Heart right ventricle (tissue), 16 donors: ENCODE results near the gene SMPDL3B. TPM values are rescaled to one million over a fixed set of nuclear protein-coding genes. Genes with fewer than 3 reads are reported as not detected.
"Not testable (repeated sequence)": the region's sequence is repeated elsewhere in the genome, so short reads cannot be mapped to it uniquely, and the experiment has no call there.

ENCODE experiments used
- ATAC-seq, 8 donors: fragments of 200-7000 bp; cut with Tn5 transposase; one replicate each; pipeline ENCODE4 v1.9.1; 2020; ENCODE audit warnings: mild to moderate bottlenecking in 8 of 8, moderate library complexity in 8 of 8, moderate number of reproducible peaks in 1 of 8
- DNase-seq, 2 donors: peaks; one replicate each; pipeline ENCODE4 v3.0.0-alpha.2; 2020
- H3K27ac ChIP-seq, 10 donors: fragments of 200-600 bp; sonication (generic) in 2 of 10; one replicate each; pipeline versions ENCODE4 v1.5.0 to v1.8.0; 2020 to 2022; ENCODE audit warnings: mild to moderate bottlenecking in 3 of 10
- H3K27me3 ChIP-seq, 7 donors: fragments of 200-600 bp; one replicate each; pipeline ENCODE4 v1.8.0; 2021 to 2022; ENCODE audit warnings: mild to moderate bottlenecking in 2 of 7
- H3K36me3 ChIP-seq, 9 donors: fragments of 200-600 bp; sonication (generic) in 1 of 9; one replicate each; pipeline versions ENCODE4 v1.5.0 to v1.8.0; 2020 to 2022; ENCODE audit warnings: mild to moderate bottlenecking in 2 of 9
- H3K4me1 ChIP-seq, 9 donors: fragments of 200-600 bp; sonication (generic) in 1 of 9; one replicate each; pipeline versions ENCODE4 v1.5.0 to v1.8.0; 2020 to 2022; ENCODE audit warnings: mild to moderate bottlenecking in 4 of 9
- H3K4me3 ChIP-seq, 10 donors: fragments of 200-600 bp; sonication (generic) in 2 of 10; one replicate each; pipeline versions ENCODE4 v1.5.0 to v1.8.0; 2020 to 2022; ENCODE audit warnings: mild to moderate bottlenecking in 7 of 10, moderate library complexity in 2 of 10
- H3K9me3 ChIP-seq, 11 donors: fragments of 200-600 bp in 10 of 11; sonication (generic) in 2 of 11; one replicate each; pipeline versions ENCODE4 v1.5.0 to v1.8.0; 2013 to 2022; ENCODE audit warnings: mild to moderate bottlenecking in 2 of 11, control low read depth in 1 of 11, moderate library complexity in 1 of 11
- CTCF ChIP-seq, 9 donors: fragments of 200-600 bp; sonication (generic) in 2 of 9; IDR thresholded peaks; one replicate each; pipeline versions ENCODE4 v1.5.0 to v1.8.0; 2021 to 2022; ENCODE audit warnings: antibody characterized with exemption in 9 of 9, mild to moderate bottlenecking in 5 of 9, moderate library complexity in 1 of 9
- WGBS, 2 donors: extraction: QIAGEN DNeasy Blood & Tissue Kit; methylation state at CpG; one replicate each; pipeline ENCODE4 v1.1.7; 2013; ENCODE audit warnings: inconsistent platforms in 1 of 2; 5-methylcytosine and 5-hydroxymethylcytosine counted together
- intact Hi-C, 10 donors: fragments of 100-400 bp; cut with DNase I; formaldehyde crosslinking; loops; one replicate each; pipeline versions ENCODE4 v1.11.1 to v1.14.2; 2022
- polyA plus RNA-seq, 2 donors: library from polyadenylated mRNA; stranded (reverse); fragments of 200-250 nt; gene quantifications; one replicate each; pipeline ENCODE4 v1.2.3, GENCODE V29; 2013
- total RNA-seq, 10 donors: library from RNA; stranded (reverse); fragmentation: NEBNext Ultra II Directional in 3 of 10; extraction: Animal tissue kit (Norgen Biotek cat#: 25700) in 3 of 10; gene quantifications; one replicate each; pipeline versions ENCODE4 v1.2.1 to v1.2.4, GENCODE V29; 2021 to 2023
- donor health status: Arrhythmogenic right ventricular cardiomyopathy.
- donor health status: ischemic (EF 13 %, LVEDD 7.1; RV severe dilation, severe dysfunction).
- donor health status: healthy with polysubstance abuse.
- donor health status: DM: no; HTN: yes; CAD: no.
- donor health status: DM: no; HTN: no; CAD: no.
- donor health status: ischemic (EF 25% LVEDD 6.9; RV normal size, moderate dysfunction).
- donor health status: ischemic (EF 25% LVEDD 5.7; RV mildly dilated, moderate dysfunction).
- donor health status: healthy.
- donor health status: DM: yes; HTN: yes; CAD: no.
- donor health status: Ischemic cardiomyopathy.
- donor health status: ischemic (EF 35%, LVEDD 5.7; RV mildly dilated, moderate dysfunction).
- donor health status: nonischemic (EF 11% LVEDD 7.7; RV severe dilation, severe dysfunction).
- donor health status: DM: yes; HTN: yes; CAD: no.
- donor health status: PGD.
- donor health status: ischemic (EF 29% LVEDD 5.4; RV normal size, mild dysfunction).
- donor health status: nonischemic (EF 23%, LVEDD 6.1; RV moderate dilation, normal function).

Gene SMPDL3B
- total and polyA plus RNA-seq, 12 donors, result 0.04 to 0.83 (median 0.50) TPM; not detected in 8

GRCh38 chr1:27994060-27994459, 59.3 kb downstream of the SMPDL3B start:
- peaks cover 0 to 37% (median 23%) of the 10 kb centered on the region in 9 donors for H3K4me1 ChIP-seq
- intact Hi-C loops, result no loop called here
- DNase-seq, result peak in 1 of 2 donors; percentile 9
- peak in 7 of 8 donors; percentile 41 to 79 (median 63) for ATAC-seq
- TF ChIP-seq CTCF (IDR thresholded peaks at IDR 0.05), result no peak
- 25 to 28% methylated on average over 1 of the region's 1 CpG for WGBS, 2 donors
- H3K9me3 ChIP-seq, result no peaks in the 10 kb centered on the region
- H3K36me3 ChIP-seq, result peaks cover 0 to 97% (median 35%) of the 10 kb centered on the region in 9 donors
- H3K27ac ChIP-seq, result peak overlapping the region in 2 of 10 donors; percentile 18 to 56
- no peaks in the 10 kb centered on the region for H3K27me3 ChIP-seq
- no peak overlapping the region for H3K4me3 ChIP-seq

- H3K27ac ChIP-seq, result peak overlapping the region in 1 of 10 donors; percentile 56
- H3K9me3 ChIP-seq, H3K4me3 ChIP-seq, DNase-seq, intact Hi-C loops, H3K27me3 ChIP-seq, ATAC-seq: not testable (repeated sequence)
- H3K4me1 ChIP-seq, result peaks cover 0 to 37% (median 23%) of the 10 kb centered on the region in 9 donors
- H3K36me3 ChIP-seq, result peaks cover 0 to 97% (median 33%) of the 10 kb centered on the region in 9 donors
- 89% methylated on average over 6 of the region's 6 CpGs for WGBS, 2 donors
Observed at GRCh38 chr1:27994526-27994925, 59.7 kb downstream of the SMPDL3B start.

DNA sequence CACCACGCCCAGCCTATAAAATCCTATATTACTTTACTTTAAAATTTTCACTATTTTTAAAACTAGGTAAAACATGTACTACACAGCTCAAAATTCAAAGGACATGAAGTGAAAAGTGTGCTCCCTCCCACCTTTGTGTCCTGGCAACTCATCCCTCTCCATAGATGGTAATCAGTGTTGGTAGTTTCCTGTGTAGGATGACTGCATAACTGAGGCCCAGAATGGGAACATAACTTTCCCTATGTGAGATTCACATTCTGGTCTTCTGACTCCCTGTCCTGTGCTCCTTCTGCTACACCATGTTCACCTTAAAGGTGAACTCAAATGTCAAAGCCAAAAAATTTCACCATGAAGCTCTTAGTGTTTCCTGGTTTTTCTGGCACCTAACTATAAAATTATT, 64.3 kb downstream of the SMPDL3B start:
- DNase-seq, result no peak
- 96 to 100% methylated on average over 1 of the region's 1 CpG for WGBS, 2 donors
- intact Hi-C loops, result no loop called here

DNA sequence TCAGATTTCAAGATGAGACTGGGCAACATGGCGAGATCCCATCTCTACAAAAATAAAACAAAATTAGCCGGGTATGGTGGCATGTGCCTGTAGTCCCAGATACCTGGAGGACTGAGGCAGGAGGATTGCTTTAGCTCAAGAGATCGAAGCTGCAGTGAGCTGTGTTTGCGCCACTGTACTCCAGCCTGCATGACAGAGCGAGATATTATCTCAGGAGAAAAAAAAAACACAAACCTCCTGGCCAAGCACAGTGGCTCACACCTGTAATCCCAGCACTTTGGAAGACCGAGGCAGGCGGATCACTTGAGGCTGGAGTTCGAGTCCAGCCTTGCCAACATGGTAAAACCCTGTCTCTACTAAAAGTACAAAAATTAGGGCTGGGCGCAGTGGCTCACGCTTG, 67.8 kb downstream of the SMPDL3B start:
- Histone ChIP-seq H3K4me3 (no peak overlapping the region), H3K27ac (no peak overlapping the region), H3K27me3 (no peaks in the 10 kb centered on the region), H3K9me3 (no peaks in the 10 kb centered on the region), H3K36me3 (peaks cover 0 to 93% (median 35%) of the 10 kb centered on the region in 9 donors), H3K4me1 (peaks cover 0 to 7% (median 0%) of the 10 kb centered on the region in 9 donors)
- TF ChIP-seq CTCF (IDR thresholded peaks at IDR 0.05), result no peak
- 96 to 98% methylated on average over 10 of the region's 10 CpGs for WGBS, 2 donors
- intact Hi-C loops, result no loop called here
- DNase-seq (no peak), ATAC-seq (no peak)

More for the DNA sequence above, 64.3 kb downstream of the SMPDL3B start:
- TF ChIP-seq CTCF (IDR thresholded peaks at IDR 0.05), result no peak
- Histone ChIP-seq H3K27me3 (no peaks in the 10 kb centered on the region), H3K4me3 (no peak overlapping the region), H3K36me3 (peaks cover 0 to 100% (median 50%) of the 10 kb centered on the region in 9 donors), H3K9me3 (no peaks in the 10 kb centered on the region), H3K4me1 (peaks cover 0 to 7% (median 4%) of the 10 kb centered on the region in 9 donors), H3K27ac (no peak overlapping the region)
- ATAC-seq, result no peak

GRCh38 chr1:28003117-28003516, 68.3 kb downstream of the SMPDL3B start:
- intact Hi-C loops, H3K4me1 ChIP-seq, H3K9me3 ChIP-seq, ATAC-seq, H3K27me3 ChIP-seq, H3K27ac ChIP-seq, H3K4me3 ChIP-seq, DNase-seq: not testable (repeated sequence)
- 97 to 100% methylated on average over 7 to 8 of the region's 8 CpGs for WGBS, 2 donors
- H3K36me3 ChIP-seq, result peaks cover 0 to 93% (median 33%) of the 10 kb centered on the region in 9 donors

Other genes starting within 250 kb of the SMPDL3B start
- 10 to 100 TPM in 9 of 10 donors, 1 to 10 TPM in 1; 9.6 to 15.1 (median 13.1) TPM for gene FAM76A, start 209.0 kb upstream of the SMPDL3B start, total RNA-seq
- gene FAM76A, start 209.0 kb upstream of the SMPDL3B start, polyA plus RNA-seq, result 1 to 10 TPM; 2.8 to 5.4 TPM
- gene STX12, start 161.8 kb upstream of the SMPDL3B start, total RNA-seq, result 10 to 100 TPM; 17.2 to 45.7 (median 22.5) TPM
- gene STX12, start 161.8 kb upstream of the SMPDL3B start, polyA plus RNA-seq, result 10 to 100 TPM; 15.1 to 20.4 TPM
- 10 to 100 TPM; 19.2 to 33.4 (median 26.2) TPM for gene PPP1R8, start 104.2 kb upstream of the SMPDL3B start, total RNA-seq
- gene PPP1R8, start 104.2 kb upstream of the SMPDL3B start, polyA plus RNA-seq, result 10 to 100 TPM; 13.9 to 24.8 TPM
- 10 to 100 TPM in 2 of 10 donors, 1 to 10 TPM in 8; 2.5 to 29.3 (median 5.1) TPM for gene THEMIS2, start 62.5 kb upstream of the SMPDL3B start, total RNA-seq
- 1 to 10 TPM; 5.6 to 7.3 TPM for gene THEMIS2, start 62.5 kb upstream of the SMPDL3B start, polyA plus RNA-seq
- 10 to 100 TPM; 20.2 to 63.5 (median 23.0) TPM for gene RPA2, start 20.4 kb upstream of the SMPDL3B start, total RNA-seq
- 10 to 100 TPM; 14.3 to 34.2 TPM for gene RPA2, start 20.4 kb upstream of the SMPDL3B start, polyA plus RNA-seq
- gene XKR8, start 25.0 kb downstream of the SMPDL3B start, total RNA-seq, result 1 to 10 TPM; 2.2 to 6.0 (median 4.3) TPM
- gene XKR8, start 25.0 kb downstream of the SMPDL3B start, polyA plus RNA-seq, result 1 to 10 TPM; 4.3 to 5.0 TPM
- gene EYA3, start 153.6 kb downstream of the SMPDL3B start, total RNA-seq, result 10 to 100 TPM; 15.2 to 22.1 (median 17.7) TPM
- gene EYA3, start 153.6 kb downstream of the SMPDL3B start, polyA plus RNA-seq, result 1 to 10 TPM; 3.6 to 9.3 TPM
- 10 to 100 TPM in 1 of 10 donors, 1 to 10 TPM in 5, under 1 TPM in 4; 0.76 to 13.4 (median 1.4) TPM for gene PTAFR, start 241.7 kb downstream of the SMPDL3B start, total RNA-seq
- 1 to 10 TPM in 1 of 2 donors, under 1 TPM in 1; 0.73 to 1.6 TPM for gene PTAFR, start 241.7 kb downstream of the SMPDL3B start, polyA plus RNA-seq